Upper lobe of right lung (tissue), 1 donor: ENCODE results near the gene LTA. TPM values are rescaled to one million over a fixed set of nuclear protein-coding genes. Genes with fewer than 3 reads are reported as not detected.

Experiments
- ATAC-seq: fragments of 200-7000 bp; cut with Tn5 transposase; one replicate; pipeline ENCODE4 v1.9.1; 2020; ENCODE audit warnings: mild to moderate bottlenecking, moderate library complexity
- DNase-seq: peaks from one replicate; pipeline ENCODE4 v3.0.0-alpha.2; 2020
- H3K27ac ChIP-seq: fragments of 200-600 bp; one replicate; pipeline ENCODE4 v1.8.0; 2022
- H3K27me3 ChIP-seq: fragments of 200-600 bp; one replicate; pipeline ENCODE4 v1.8.0; 2022; ENCODE audit warnings: mild to moderate bottlenecking
- H3K36me3 ChIP-seq: fragments of 200-600 bp; one replicate; pipeline ENCODE4 v1.8.0; 2022
- H3K4me1 ChIP-seq: fragments of 200-600 bp; one replicate; pipeline ENCODE4 v1.8.0; 2022
- H3K4me3 ChIP-seq: fragments of 200-600 bp; one replicate; pipeline ENCODE4 v1.8.0; 2022; ENCODE audit warnings: mild to moderate bottlenecking
- H3K9me3 ChIP-seq: fragments of 200-600 bp; one replicate; pipeline ENCODE4 v1.8.0; 2022
- intact Hi-C: fragments of 100-400 bp; cut with DNase I; formaldehyde crosslinking; loops from one replicate; pipeline ENCODE4 v1.11.0; 2022
- total RNA-seq: library from RNA; stranded (reverse); fragmentation: NEBNext Ultra II Directional; extraction: Animal tissue kit (Norgen Biotek cat#: 25700); gene quantifications from one replicate; pipeline ENCODE4 v1.2.1, GENCODE V29; 2021
- TF ChIP-seq, protein P1 (sequence below): fragments of 200-600 bp; IDR thresholded peaks from one replicate; pipeline ENCODE4 v1.8.0; 2022; ENCODE audit warnings: antibody characterized with exemption
- donor health status: DM: no; HTN: yes; CAD: no; lungs with severe emphysema.

LTA gene
- total RNA-seq, 1 donor from 2014 or later, result 0.46 TPM

- no peak overlapping the region for H3K27ac ChIP-seq
- ATAC-seq (no peak), DNase-seq (no peak)
- TF ChIP-seq, protein P1, sequence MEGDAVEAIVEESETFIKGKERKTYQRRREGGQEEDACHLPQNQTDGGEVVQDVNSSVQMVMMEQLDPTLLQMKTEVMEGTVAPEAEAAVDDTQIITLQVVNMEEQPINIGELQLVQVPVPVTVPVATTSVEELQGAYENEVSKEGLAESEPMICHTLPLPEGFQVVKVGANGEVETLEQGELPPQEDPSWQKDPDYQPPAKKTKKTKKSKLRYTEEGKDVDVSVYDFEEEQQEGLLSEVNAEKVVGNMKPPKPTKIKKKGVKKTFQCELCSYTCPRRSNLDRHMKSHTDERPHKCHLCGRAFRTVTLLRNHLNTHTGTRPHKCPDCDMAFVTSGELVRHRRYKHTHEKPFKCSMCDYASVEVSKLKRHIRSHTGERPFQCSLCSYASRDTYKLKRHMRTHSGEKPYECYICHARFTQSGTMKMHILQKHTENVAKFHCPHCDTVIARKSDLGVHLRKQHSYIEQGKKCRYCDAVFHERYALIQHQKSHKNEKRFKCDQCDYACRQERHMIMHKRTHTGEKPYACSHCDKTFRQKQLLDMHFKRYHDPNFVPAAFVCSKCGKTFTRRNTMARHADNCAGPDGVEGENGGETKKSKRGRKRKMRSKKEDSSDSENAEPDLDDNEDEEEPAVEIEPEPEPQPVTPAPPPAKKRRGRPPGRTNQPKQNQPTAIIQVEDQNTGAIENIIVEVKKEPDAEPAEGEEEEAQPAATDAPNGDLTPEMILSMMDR, result no peak
- H3K9me3 ChIP-seq, result no peaks in the 10 kb centered on the region
- intact Hi-C loops, result no loop called here
- H3K4me1 ChIP-seq, result peaks cover 4% of the 10 kb centered on the region
- H3K4me3 ChIP-seq, result no peak overlapping the region
- no peaks in the 10 kb centered on the region for H3K27me3 ChIP-seq
- H3K36me3 ChIP-seq, result no peaks in the 10 kb centered on the region
These were observed 20.3 kb downstream of the LTA start for GRCh38 chr6:31592396-31592771.

DNA sequence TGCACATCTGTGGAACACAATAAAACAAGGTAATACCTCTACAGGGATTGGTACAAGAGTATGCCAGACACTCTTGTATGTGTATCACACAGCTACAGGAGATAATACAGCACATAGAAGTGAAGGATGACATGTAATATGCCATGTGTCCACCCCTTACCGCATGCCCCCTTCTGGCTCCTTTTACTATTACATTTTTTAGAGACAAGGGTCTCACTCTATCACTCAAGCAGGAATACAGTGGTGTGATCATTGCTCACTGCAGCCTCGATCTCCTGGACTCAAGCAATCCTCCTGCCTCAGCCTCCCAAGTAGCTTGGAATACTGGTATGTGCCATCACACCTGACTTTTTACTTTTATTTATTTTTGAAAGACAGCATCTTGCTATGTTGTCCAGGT, 24.9 kb downstream of the LTA start:
- peak; percentile 77 for ATAC-seq
- Histone ChIP-seq H3K4me3 (no peak overlapping the region), H3K9me3 (no peaks in the 10 kb centered on the region), H3K27me3 (no peaks in the 10 kb centered on the region), H3K4me1 (no peaks in the 10 kb centered on the region), H3K36me3 (no peaks in the 10 kb centered on the region), H3K27ac (no peak overlapping the region)
- intact Hi-C loops, result loop anchor here (5.0 kb wide), 1 partner anchor 50 kb away; the partner anchor contains the start of genes ATP6V1G2 and NFKBIL1
- DNase-seq, result no peak
- TF ChIP-seq, protein P1, result peak; percentile 41

DNA sequence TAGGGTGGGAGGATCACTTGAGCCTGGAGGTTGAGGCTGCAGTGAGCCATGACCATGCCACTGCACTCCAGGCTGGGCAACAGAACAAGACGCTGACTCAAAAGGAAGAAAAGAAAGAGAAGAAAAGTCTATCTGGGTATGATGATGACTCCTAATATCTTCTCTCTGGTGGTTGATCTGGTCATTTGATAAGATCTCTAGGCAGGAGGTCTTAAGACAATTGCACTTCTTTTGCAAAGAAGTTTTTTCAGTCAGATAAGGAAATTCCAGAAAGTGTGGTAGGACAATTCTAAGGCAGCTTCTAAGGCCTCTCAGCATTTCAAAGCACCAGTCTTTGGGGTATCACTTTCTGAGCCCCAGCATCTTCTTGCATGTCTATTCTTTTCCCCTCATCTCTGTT, 35.2 kb downstream of the LTA start:
- H3K9me3 ChIP-seq, result no peaks in the 10 kb centered on the region
- H3K4me3 ChIP-seq, result no peak overlapping the region
- H3K4me1 ChIP-seq, result no peaks in the 10 kb centered on the region
- DNase-seq, result no peak
- no peaks in the 10 kb centered on the region for H3K27me3 ChIP-seq
- TF ChIP-seq, protein P1, result no peak
- no peaks in the 10 kb centered on the region for H3K36me3 ChIP-seq
- no peak overlapping the region for H3K27ac ChIP-seq
- intact Hi-C loops, result no loop called here
- no peak for ATAC-seq

GRCh38 chr6:31609519-31610406, 37.7 kb downstream of the LTA start:
- no peaks in the 10 kb centered on the region for H3K9me3 ChIP-seq
- TF ChIP-seq, protein P1, result no peak
- H3K27ac ChIP-seq, result no peak overlapping the region
- no peaks in the 10 kb centered on the region for H3K4me1 ChIP-seq
- H3K36me3 ChIP-seq, result no peaks in the 10 kb centered on the region
- DNase-seq, result no peak
- no peaks in the 10 kb centered on the region for H3K27me3 ChIP-seq
- intact Hi-C loops, result no loop called here
- H3K4me3 ChIP-seq, result no peak overlapping the region
- ATAC-seq, result no peak

GRCh38 chr6:31610968-31611367, 38.9 kb downstream of the LTA start:
- Histone ChIP-seq H3K27ac (no peak overlapping the region), H3K27me3 (no peaks in the 10 kb centered on the region), H3K4me1 (no peaks in the 10 kb centered on the region), H3K9me3 (no peaks in the 10 kb centered on the region), H3K4me3 (no peak overlapping the region), H3K36me3 (no peaks in the 10 kb centered on the region)
- TF ChIP-seq, protein P1, result no peak
- no peak for DNase-seq
- intact Hi-C loops, result no loop called here
- no peak for ATAC-seq
